Upper lobe of right lung (tissue), 1 donor: Measurements from ENCODE around the gene IKZF1. TPM values are rescaled to one million over a fixed set of nuclear protein-coding genes. Genes with fewer than 3 reads are reported as not detected.

Source experiments
- ATAC-seq: fragments of 200-7000 bp; cut with Tn5 transposase; one replicate; pipeline ENCODE4 v1.9.1; 2020; ENCODE audit warnings: mild to moderate bottlenecking, moderate library complexity
- DNase-seq: peaks from one replicate; pipeline ENCODE4 v3.0.0-alpha.2; 2020
- H3K27ac ChIP-seq: fragments of 200-600 bp; one replicate; pipeline ENCODE4 v1.8.0; 2022
- H3K27me3 ChIP-seq: fragments of 200-600 bp; one replicate; pipeline ENCODE4 v1.8.0; 2022; ENCODE audit warnings: mild to moderate bottlenecking
- H3K36me3 ChIP-seq: fragments of 200-600 bp; one replicate; pipeline ENCODE4 v1.8.0; 2022
- H3K4me1 ChIP-seq: fragments of 200-600 bp; one replicate; pipeline ENCODE4 v1.8.0; 2022
- H3K4me3 ChIP-seq: fragments of 200-600 bp; one replicate; pipeline ENCODE4 v1.8.0; 2022; ENCODE audit warnings: mild to moderate bottlenecking
- H3K9me3 ChIP-seq: fragments of 200-600 bp; one replicate; pipeline ENCODE4 v1.8.0; 2022
- intact Hi-C: fragments of 100-400 bp; cut with DNase I; formaldehyde crosslinking; loops from one replicate; pipeline ENCODE4 v1.11.0; 2022
- total RNA-seq: library from RNA; stranded (reverse); fragmentation: NEBNext Ultra II Directional; extraction: Animal tissue kit (Norgen Biotek cat#: 25700); gene quantifications from one replicate; pipeline ENCODE4 v1.2.1, GENCODE V29; 2021
- TF ChIP-seq, protein P1 (sequence below): fragments of 200-600 bp; IDR thresholded peaks from one replicate; pipeline ENCODE4 v1.8.0; 2022; ENCODE audit warnings: antibody characterized with exemption
- donor health status: DM: no; HTN: yes; CAD: no; lungs with severe emphysema.

The IKZF1 gene
- total RNA-seq, 1 donor from 2014 or later, result 41.4 TPM

DNA sequence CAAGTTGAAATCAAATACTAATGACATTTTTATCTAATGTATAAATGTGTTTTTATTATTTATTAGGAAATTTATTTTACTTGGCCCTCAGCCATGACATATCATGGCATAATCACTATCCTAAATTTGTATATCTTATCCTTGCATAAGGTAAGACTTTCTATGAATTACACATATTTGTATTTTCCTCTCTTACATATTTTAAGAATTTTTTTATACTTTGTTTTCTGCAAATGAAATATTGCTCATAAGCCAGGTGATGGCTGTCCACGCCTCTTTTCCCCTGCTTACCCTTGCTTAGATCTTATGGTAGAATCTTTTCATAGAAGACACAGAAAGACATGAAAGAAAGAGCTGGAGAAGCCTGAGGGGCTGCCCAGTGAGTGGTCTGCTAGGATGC is 48.2 kb downstream of the IKZF1 start:
- intact Hi-C loops, result no loop called here
- no peaks in the 10 kb centered on the region for H3K27me3 ChIP-seq
- ATAC-seq (no peak), DNase-seq (no peak)
- no peak overlapping the region for H3K27ac ChIP-seq
- H3K4me3 ChIP-seq, result no peak overlapping the region
- no peaks in the 10 kb centered on the region for H3K9me3 ChIP-seq
- H3K4me1 ChIP-seq, result no peaks in the 10 kb centered on the region
- no peaks in the 10 kb centered on the region for H3K36me3 ChIP-seq
- TF ChIP-seq, protein P1, sequence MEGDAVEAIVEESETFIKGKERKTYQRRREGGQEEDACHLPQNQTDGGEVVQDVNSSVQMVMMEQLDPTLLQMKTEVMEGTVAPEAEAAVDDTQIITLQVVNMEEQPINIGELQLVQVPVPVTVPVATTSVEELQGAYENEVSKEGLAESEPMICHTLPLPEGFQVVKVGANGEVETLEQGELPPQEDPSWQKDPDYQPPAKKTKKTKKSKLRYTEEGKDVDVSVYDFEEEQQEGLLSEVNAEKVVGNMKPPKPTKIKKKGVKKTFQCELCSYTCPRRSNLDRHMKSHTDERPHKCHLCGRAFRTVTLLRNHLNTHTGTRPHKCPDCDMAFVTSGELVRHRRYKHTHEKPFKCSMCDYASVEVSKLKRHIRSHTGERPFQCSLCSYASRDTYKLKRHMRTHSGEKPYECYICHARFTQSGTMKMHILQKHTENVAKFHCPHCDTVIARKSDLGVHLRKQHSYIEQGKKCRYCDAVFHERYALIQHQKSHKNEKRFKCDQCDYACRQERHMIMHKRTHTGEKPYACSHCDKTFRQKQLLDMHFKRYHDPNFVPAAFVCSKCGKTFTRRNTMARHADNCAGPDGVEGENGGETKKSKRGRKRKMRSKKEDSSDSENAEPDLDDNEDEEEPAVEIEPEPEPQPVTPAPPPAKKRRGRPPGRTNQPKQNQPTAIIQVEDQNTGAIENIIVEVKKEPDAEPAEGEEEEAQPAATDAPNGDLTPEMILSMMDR, result no peak

DNA sequence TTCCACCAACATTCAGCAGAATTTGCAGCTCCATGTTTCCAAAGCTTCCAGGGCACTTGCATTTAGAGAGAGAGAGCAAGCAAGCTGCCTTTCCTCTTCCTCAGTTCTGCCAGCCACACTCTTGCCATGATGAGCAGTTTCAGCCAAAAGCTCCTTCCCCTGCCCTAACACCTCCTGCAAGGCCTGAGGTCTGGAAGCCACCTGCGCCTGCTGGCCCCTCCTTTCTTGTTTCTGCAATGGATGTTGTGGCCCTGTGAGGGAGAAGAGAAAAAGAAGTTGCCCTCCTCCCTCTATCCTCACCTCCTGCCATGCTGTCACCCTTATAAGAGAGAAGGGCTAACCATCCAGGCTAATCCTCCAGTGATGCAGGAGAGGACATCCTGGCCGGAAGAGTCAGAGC is 48.7 kb downstream of the IKZF1 start:
- H3K27me3 ChIP-seq, result no peaks in the 10 kb centered on the region
- no peaks in the 10 kb centered on the region for H3K36me3 ChIP-seq
- H3K4me3 ChIP-seq, result no peak overlapping the region
- H3K4me1 ChIP-seq, result no peaks in the 10 kb centered on the region
- TF ChIP-seq, protein P1, result no peak
- no peak for DNase-seq
- no peak for ATAC-seq
- intact Hi-C loops, result no loop called here
- H3K27ac ChIP-seq, result no peak overlapping the region
- no peaks in the 10 kb centered on the region for H3K9me3 ChIP-seq

- Histone ChIP-seq H3K27ac (no peak overlapping the region), H3K4me3 (no peak overlapping the region), H3K4me1 (no peaks in the 10 kb centered on the region), H3K9me3 (no peaks in the 10 kb centered on the region), H3K27me3 (no peaks in the 10 kb centered on the region), H3K36me3 (no peaks in the 10 kb centered on the region)
- intact Hi-C loops, result no loop called here
- DNase-seq (no peak), ATAC-seq (no peak)
- TF ChIP-seq, protein P1, result no peak
Observed at GRCh38 chr7:50353894-50354595, 49.5 kb downstream of the IKZF1 start.

- Histone ChIP-seq H3K9me3 (no peaks in the 10 kb centered on the region), H3K27me3 (no peaks in the 10 kb centered on the region), H3K4me1 (no peaks in the 10 kb centered on the region), H3K36me3 (no peaks in the 10 kb centered on the region), H3K27ac (no peak overlapping the region), H3K4me3 (no peak overlapping the region)
- intact Hi-C loops, result no loop called here
- TF ChIP-seq, protein P1, result no peak
- DNase-seq (no peak), ATAC-seq (no peak)
Observed at GRCh38 chr7:50355817-50356178, 51.3 kb downstream of the IKZF1 start.

DNA sequence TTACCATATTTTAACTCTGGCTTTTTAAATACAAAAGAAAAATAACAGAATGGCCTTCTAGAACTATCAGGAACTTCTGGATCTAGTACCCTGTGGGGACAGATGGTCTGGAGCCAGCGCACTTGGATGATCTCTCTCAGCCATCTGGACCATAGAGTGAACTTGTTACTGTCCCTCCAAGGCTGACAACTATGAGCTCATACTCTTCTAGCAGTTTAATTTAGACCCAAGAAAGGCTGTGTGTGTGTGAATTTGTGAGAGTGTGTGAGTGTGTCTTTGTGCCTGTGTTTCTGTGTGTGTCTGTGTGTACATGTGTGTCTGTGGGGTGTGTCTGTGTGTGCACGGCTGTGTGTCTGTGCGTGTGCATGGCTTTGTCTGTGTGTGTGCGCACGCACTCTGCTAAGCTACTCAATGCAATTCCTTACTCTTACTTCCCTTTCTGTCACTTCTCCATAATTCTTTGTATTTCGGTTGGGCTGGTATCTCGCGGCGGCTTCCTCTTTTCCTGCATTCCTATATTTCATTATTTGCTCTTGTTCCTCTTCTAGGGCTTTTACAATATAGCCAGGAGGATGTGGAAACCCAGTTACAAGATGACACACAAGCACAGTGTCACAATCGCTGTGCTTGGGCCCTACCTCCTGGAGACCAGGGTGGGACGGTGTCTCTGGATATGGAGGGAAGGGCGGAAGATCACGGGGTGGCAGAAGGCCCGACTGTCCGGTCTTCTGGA is 51.9 kb downstream of the IKZF1 start:
- ATAC-seq, result peak; percentile 80
- no peaks in the 10 kb centered on the region for H3K36me3 ChIP-seq
- TF ChIP-seq, protein P1, result no peak
- no peaks in the 10 kb centered on the region for H3K27me3 ChIP-seq
- no peaks in the 10 kb centered on the region for H3K9me3 ChIP-seq
- DNase-seq, result peak; percentile 76
- H3K27ac ChIP-seq, result peak overlapping the region; percentile 71
- intact Hi-C loops, result no loop called here
- no peak overlapping the region for H3K4me3 ChIP-seq
- no peaks in the 10 kb centered on the region for H3K4me1 ChIP-seq
